Measurements from ENCODE around the gene STXBP2. TPM values are rescaled to one million over a fixed set of nuclear protein-coding genes. Genes with fewer than 3 reads are reported as not detected.

STXBP2 gene
- total RNA-seq, 6 donors from 2014 or later, result 111 to 562 (median 249) TPM

GRCh38 chr19:7622933-7623685, 13.8 kb upstream of the STXBP2 start:
- peaks cover 19 to 35% (median 29%) of the 10 kb centered on the region in 4 donors for H3K4me1 ChIP-seq
- H3K4me3 ChIP-seq, result no peak overlapping the region
- DNase-seq (no peak), ATAC-seq (ENCODE audit: low FRiP score in 2 of 2) (no peak)
- no peak overlapping the region for H3K27ac ChIP-seq
- TF ChIP-seq POLR2AphosphoS5 (IDR thresholded peaks at IDR 0.05) (no peak), CTCF (IDR thresholded peaks at IDR 0.05) (no peak), EP300 (IDR thresholded peaks at IDR 0.05) (no peak), POLR2A (IDR thresholded peaks at IDR 0.05) (no peak)
- H3K36me3 ChIP-seq, result peaks cover 23 to 93% (median 79%) of the 10 kb centered on the region in 4 donors
- H3K27me3 ChIP-seq, result no peaks in the 10 kb centered on the region
- WGBS, 2 donors, result 84% methylated on average over 13 to 15 of the region's 16 CpGs
- H3K9me3 ChIP-seq, result no peaks in the 10 kb centered on the region

DNA sequence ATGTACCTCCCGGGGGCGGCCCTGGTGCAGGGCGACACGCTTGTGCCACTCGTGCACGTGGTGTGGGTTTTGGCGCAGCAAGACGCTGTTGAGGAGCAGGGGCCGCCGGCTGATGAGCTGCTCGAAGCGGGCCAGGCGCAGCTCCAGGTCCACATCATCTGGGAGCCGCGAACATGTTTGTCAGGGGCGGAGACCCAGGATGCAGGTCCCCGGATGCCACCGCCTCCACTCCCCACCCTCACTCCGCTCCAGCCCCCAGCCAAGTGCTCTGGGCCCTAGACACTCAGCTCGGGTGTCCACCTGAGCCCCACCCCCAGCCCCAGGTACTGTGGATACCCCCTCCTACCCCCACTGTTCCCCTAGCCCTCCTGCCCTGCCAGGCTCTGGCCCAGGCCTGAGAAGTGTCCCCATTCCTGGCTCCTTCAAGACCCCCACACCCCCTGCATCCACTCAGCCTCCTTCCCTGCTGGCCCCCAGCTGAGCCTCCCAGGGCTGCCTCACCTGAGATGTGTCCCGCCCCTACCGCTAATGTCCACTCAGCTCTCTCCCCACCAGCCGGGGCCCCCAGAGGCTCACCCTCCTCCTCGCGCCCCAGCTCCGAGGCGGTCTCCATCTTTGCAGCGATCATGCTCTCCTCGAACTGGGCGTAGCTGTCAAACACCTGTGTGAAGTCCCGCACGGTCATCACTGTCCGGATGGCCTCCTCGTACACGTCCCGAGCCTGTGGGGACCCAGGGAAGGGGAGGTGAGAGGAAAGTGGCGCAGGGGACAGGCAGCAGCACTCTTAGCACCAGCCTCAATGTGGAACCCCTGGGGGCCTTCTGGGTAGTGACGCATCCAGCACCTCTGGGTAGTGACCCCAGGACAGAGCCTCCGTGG, 12.9 kb upstream of the STXBP2 start:
- TF ChIP-seq POLR2A (IDR thresholded peaks at IDR 0.05), result no peak
- TF ChIP-seq EP300 (IDR thresholded peaks at IDR 0.05), result no peak
- H3K36me3 ChIP-seq, result peaks cover 23 to 85% (median 76%) of the 10 kb centered on the region in 4 donors

DNA sequence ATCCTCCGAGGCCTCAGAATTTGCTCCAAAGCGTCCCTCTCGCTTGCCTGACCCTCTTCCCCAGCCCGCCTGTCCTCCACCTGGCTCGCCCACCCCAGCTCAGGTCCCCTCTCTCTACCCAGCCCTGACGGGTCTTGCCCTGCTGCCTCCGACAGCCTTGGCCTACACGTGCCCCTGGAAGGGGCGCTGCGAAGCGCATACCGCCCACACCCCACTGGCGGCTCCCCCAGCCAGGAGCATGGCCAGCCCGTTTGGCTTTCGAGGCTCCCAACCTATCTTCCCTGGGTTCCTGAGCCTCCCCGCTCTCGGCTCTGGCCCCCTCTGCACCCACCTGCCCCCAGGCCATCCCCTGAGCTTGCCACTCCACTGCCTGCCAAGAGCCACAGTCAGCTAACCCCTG, 12.1 kb upstream of the STXBP2 start:
- Histone ChIP-seq H3K27ac (no peak overlapping the region), H3K9me3 (no peaks in the 10 kb centered on the region), H3K36me3 (peaks cover 23 to 77% (median 70%) of the 10 kb centered on the region in 4 donors), H3K4me1 (peaks cover 22 to 34% (median 28%) of the 10 kb centered on the region in 4 donors), H3K4me3 (no peak overlapping the region), H3K27me3 (no peaks in the 10 kb centered on the region)
- TF ChIP-seq EP300 (IDR thresholded peaks at IDR 0.05) (no peak), CTCF (IDR thresholded peaks at IDR 0.05) (no peak), POLR2A (IDR thresholded peaks at IDR 0.05) (no peak), POLR2AphosphoS5 (IDR thresholded peaks at IDR 0.05) (no peak)
- 94% methylated on average over 12 to 16 of the region's 17 CpGs for WGBS, 2 donors
- ATAC-seq (ENCODE audit: low FRiP score in 2 of 2), result no peak
- DNase-seq, result no peak

More for the DNA sequence above, 12.9 kb upstream of the STXBP2 start:
- Histone ChIP-seq H3K27me3 (no peaks in the 10 kb centered on the region), H3K4me3 (no peak overlapping the region), H3K9me3 (no peaks in the 10 kb centered on the region), H3K4me1 (peaks cover 22 to 36% (median 30%) of the 10 kb centered on the region in 4 donors), H3K27ac (no peak overlapping the region)
- 95 to 98% methylated on average over 28 to 33 of the region's 39 CpGs for WGBS, 2 donors
- no peak for ATAC-seq (ENCODE audit: low FRiP score in 2 of 2)
- no peak for DNase-seq

- no peak overlapping the region for H3K27ac ChIP-seq
- 97 to 100% methylated on average over 3 to 34 of the region's 34 CpGs for WGBS, 2 donors
- H3K4me3 ChIP-seq, result no peak overlapping the region
- peaks cover 18 to 66% (median 59%) of the 10 kb centered on the region in 4 donors for H3K36me3 ChIP-seq
- DNase-seq, result peak in 1 of 2 donors; percentile 80
- H3K4me1 ChIP-seq, result peaks cover 24 to 34% (median 27%) of the 10 kb centered on the region in 4 donors
- ATAC-seq (ENCODE audit: low FRiP score in 2 of 2), result no peak
- no peaks in the 10 kb centered on the region for H3K9me3 ChIP-seq
- no peaks in the 10 kb centered on the region for H3K27me3 ChIP-seq
- no peak for TF ChIP-seq EP300 (IDR thresholded peaks at IDR 0.05)
- no peak for TF ChIP-seq POLR2A (IDR thresholded peaks at IDR 0.05)
- TF ChIP-seq POLR2AphosphoS5 (IDR thresholded peaks at IDR 0.05), result no peak
- no peak for TF ChIP-seq CTCF (IDR thresholded peaks at IDR 0.05)
Measured at GRCh38 chr19:7625763-7626372, 11.0 kb upstream of the STXBP2 start.

DNA sequence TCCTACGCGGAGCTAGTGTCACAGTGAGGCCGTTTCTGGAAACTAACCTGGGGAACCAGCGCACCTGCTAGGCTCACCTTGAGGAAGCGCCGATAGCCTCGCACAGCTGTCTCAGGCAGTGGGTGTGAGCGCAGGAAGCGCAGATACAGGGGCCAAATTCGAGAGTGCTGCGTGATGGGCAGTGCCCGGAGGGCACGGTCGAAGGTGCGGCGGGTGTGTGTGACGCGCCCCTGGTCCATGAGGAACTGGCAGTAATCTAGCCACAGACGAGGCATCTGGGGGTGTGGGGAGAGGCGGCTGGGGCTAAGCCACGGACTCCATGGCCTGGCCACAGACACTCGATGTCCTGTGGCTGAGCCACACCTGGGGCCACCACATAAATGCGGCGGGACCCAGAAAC, 9.7 kb upstream of the STXBP2 start:
- Histone ChIP-seq H3K27me3 (no peaks in the 10 kb centered on the region), H3K9me3 (no peaks in the 10 kb centered on the region), H3K36me3 (peaks cover 9 to 61% (median 47%) of the 10 kb centered on the region in 4 donors), H3K4me3 (no peak overlapping the region), H3K4me1 (peaks cover 28 to 40% (median 32%) of the 10 kb centered on the region in 4 donors), H3K27ac (no peak overlapping the region)
- ATAC-seq (ENCODE audit: low FRiP score in 2 of 2), result no peak
- TF ChIP-seq POLR2A (IDR thresholded peaks at IDR 0.05) (no peak), EP300 (IDR thresholded peaks at IDR 0.05) (no peak), POLR2AphosphoS5 (IDR thresholded peaks at IDR 0.05) (no peak), CTCF (IDR thresholded peaks at IDR 0.05) (no peak)
- no peak for DNase-seq
- 97% methylated on average over 16 to 24 of the region's 24 CpGs for WGBS, 2 donors

All from upper lobe of left lung (tissue), 6 donors.